ENCODE measurements around the gene EMP2.

DNA sequence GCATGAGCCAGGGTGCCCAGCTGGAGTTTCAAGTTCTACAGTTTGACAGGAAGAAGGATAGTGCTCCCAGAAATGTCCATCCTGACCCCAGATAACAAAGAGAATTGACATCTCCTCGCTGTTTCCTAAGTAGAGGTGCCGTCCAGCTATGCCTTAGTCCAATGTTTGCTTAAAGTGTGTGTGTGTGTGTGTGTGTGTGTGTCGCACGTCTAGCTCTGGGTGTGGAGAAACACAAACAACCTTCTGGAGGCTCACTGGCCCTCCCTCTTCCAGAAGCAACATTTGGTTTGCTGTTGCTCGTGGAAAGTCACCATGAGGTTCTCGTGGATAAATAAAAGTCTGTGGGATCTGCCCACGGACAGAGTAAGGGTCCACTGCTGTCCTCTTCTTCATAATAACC, 22.1 kb downstream of the EMP2 start:
- TF ChIP-seq, protein P1, sequence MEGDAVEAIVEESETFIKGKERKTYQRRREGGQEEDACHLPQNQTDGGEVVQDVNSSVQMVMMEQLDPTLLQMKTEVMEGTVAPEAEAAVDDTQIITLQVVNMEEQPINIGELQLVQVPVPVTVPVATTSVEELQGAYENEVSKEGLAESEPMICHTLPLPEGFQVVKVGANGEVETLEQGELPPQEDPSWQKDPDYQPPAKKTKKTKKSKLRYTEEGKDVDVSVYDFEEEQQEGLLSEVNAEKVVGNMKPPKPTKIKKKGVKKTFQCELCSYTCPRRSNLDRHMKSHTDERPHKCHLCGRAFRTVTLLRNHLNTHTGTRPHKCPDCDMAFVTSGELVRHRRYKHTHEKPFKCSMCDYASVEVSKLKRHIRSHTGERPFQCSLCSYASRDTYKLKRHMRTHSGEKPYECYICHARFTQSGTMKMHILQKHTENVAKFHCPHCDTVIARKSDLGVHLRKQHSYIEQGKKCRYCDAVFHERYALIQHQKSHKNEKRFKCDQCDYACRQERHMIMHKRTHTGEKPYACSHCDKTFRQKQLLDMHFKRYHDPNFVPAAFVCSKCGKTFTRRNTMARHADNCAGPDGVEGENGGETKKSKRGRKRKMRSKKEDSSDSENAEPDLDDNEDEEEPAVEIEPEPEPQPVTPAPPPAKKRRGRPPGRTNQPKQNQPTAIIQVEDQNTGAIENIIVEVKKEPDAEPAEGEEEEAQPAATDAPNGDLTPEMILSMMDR (conservative IDR thresholded peaks at IDR 0.05; ENCODE audit: low read length) = no peak
- no peak for TF ChIP-seq EZH2phosphoT487 (IDR thresholded peaks at IDR 0.05; ENCODE audit: borderline replicate concordance)

All from Loucy (cell line).